ENCODE measurements around the gene ZCCHC7.

DNA sequence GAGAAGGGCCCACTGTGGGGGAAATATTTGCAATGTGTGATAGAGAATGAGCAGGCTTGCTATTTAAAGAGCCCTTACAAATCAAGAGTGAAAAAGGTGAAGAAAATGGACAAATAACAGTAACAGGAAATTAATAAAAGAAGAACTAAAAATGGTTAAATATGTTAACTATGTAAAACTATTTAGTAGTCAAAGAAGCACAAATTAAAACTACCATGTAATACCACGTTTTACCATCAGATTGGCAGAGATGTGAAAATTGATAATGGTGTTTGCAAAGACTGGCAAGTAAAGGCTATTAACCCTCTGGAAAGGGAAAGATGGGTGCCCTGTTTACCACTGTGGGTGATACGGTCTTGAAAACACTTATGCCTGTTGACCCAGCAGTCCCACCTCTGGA is 279.0 kb downstream of the ZCCHC7 start:
- TF ChIP-seq, protein P1, sequence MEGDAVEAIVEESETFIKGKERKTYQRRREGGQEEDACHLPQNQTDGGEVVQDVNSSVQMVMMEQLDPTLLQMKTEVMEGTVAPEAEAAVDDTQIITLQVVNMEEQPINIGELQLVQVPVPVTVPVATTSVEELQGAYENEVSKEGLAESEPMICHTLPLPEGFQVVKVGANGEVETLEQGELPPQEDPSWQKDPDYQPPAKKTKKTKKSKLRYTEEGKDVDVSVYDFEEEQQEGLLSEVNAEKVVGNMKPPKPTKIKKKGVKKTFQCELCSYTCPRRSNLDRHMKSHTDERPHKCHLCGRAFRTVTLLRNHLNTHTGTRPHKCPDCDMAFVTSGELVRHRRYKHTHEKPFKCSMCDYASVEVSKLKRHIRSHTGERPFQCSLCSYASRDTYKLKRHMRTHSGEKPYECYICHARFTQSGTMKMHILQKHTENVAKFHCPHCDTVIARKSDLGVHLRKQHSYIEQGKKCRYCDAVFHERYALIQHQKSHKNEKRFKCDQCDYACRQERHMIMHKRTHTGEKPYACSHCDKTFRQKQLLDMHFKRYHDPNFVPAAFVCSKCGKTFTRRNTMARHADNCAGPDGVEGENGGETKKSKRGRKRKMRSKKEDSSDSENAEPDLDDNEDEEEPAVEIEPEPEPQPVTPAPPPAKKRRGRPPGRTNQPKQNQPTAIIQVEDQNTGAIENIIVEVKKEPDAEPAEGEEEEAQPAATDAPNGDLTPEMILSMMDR (IDR thresholded peaks at IDR 0.05 in 2 of 3, conservative IDR thresholded peaks at IDR 0.05 in 1 of 3; ENCODE audit: borderline replicate concordance in 1 of 3, insufficient read depth in 1 of 3, low read depth in 2 of 3, low read length in 2 of 3), result no peak
- TF ChIP-seq ZNF274 (IDR thresholded peaks at IDR 0.05; ENCODE audit: low read depth, low read length), result no peak

All from HCT116 (cell line).